HG03442 (cell line): ENCODE measurements around the gene PBRM1.

Experiments used
- ATAC-seq: cut with Tn5 transposase; IDR thresholded peaks from one replicate; pipeline ENCODE4 v1.9.1; 2021; ENCODE audit warnings: mild to moderate bottlenecking, moderate library complexity; ENCODE audit not compliant: unreplicated experiment

PBRM1 gene

DNA sequence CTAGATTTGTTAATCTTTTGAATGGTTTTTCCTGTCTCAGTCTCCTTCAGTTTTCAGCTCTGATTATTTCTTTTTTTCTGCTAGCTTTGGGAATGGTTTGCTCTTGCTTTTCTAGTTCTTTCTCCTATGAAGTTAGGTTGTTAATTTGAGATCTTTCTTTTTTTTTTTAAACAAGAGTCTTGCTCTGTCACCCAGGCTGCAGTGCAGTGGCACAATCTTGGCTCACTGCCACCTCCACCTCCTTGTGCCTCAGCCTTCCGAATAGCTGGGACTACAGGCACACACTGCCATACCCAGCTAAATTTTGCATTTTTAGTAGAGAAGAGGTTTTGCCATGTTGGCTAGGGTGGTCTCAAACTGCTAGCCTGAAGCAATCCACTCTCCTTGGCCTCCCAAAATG is 92.6 kb downstream of the PBRM1 start:
- no peak for ATAC-seq

DNA sequence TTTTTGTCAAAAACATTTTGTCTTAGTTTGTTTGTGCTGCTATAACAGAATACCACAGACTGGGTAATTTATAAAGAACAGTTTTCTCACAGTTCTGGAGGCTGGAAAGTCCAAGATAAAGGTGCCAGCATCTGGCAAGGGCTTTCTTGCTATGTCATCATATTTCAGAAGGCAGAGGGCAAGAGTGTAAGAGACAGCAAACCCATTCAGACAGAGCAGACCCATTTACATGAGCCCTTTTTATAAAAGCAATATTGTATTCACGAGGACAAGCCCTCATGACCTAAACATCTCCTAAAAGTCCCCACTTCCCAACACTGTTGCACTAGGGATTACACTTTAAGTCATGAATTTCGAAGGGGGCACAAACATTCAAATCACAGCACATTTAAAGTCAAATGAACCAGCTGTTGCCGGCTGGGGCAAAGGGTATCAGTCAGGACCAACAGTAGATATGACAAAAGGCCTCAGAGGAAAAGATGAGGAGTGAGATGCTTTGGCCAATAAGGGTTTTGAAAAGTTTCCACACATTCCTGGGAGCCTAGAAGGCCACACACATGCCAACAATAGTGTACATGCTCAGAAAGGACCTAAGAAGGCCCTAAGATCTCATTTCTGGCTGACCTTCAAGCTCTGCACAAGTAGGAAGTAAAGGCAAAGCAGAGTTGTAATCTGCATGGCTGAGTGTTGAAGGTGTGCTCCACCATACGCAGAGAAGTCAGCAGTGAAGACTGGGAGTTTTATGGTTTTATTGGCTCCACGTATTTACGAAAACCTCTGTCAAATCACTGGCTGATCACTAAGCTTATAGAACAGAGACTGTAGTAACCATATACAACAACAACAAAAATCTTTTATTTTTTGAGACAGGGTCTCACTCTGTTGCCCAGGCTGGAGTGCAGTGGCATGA is 111.4 kb downstream of the PBRM1 start:
- ATAC-seq, result no peak

GRCh38 chr3:52572221-52572620 is 113.5 kb downstream of the PBRM1 start:
- no peak for ATAC-seq

DNA sequence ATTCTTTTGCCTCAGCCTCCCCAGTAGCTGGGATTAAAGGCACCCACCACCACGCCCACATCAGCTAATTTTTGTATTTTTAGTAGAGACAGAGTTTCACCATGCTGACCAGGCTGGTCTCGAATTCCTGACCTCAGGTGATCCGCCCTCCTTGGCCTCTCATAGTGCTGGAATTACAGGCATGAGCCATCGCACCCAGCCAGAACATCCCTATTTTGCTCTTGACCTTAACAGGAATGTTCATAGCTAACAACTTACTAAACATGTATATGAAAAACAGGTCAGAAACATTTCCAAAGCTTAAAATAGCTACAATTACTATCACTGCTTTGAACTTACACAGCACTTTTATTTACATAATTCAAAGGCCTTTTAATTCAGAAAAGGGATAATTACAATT is 115.6 kb downstream of the PBRM1 start:
- no peak for ATAC-seq

- ATAC-seq, result no peak
Measured at GRCh38 chr3:52568069-52568468, 117.6 kb downstream of the PBRM1 start.

DNA sequence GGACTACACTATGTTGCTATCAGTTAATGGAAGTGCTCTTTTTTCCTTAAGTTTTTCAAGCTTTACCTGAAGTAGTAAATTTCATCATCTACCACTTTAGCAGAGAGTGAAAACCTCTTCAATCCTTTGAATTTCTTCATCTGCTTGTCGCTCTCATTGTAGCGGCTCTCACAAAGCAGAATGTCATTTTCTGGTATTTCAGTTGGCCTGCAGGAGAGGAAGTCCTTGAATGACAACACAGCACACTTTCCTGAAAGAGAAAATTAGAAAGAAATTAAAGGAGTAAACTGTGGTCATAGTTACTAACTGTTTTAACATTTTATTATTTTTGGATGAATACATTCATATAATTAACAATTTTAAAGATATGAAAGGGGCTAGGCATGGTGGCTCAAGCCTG is 121.7 kb downstream of the PBRM1 start:
- no peak for ATAC-seq

DNA sequence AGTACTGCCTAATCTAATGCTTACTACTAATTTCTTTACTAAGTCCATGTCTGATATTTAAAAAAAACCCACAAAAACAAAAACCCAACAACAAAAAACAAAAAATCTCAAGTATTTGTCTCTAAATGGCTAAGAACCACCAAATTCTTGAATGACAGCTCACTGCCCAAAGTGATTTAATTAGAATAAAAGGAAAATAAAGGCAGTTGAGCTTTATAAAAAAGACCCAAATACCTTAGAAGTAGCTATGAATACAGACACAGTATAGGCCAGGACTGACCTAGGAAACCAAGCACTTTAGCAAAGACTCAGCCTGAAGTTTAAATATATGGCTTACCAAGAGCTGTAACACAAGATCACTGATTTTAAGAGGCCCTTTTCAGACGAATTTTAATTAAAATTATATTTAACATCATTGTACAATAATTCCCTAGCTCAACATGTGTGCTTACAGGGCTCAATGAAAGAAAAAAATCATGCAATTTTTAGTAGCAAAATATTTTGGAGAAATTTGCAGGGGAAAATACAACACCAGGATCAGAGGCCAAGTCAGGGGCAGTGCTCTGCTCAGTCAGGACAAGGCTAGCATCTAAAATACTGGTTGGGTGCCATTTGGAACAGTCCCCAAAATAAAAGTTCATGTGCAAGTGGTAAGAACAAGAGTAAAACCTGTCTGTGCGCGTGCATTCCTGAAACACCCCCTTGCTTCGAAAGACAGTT is 124.5 kb downstream of the PBRM1 start:
- no peak for ATAC-seq

GRCh38 chr3:52558436-52558835 is 127.3 kb downstream of the PBRM1 start:
- ATAC-seq, result no peak

DNA sequence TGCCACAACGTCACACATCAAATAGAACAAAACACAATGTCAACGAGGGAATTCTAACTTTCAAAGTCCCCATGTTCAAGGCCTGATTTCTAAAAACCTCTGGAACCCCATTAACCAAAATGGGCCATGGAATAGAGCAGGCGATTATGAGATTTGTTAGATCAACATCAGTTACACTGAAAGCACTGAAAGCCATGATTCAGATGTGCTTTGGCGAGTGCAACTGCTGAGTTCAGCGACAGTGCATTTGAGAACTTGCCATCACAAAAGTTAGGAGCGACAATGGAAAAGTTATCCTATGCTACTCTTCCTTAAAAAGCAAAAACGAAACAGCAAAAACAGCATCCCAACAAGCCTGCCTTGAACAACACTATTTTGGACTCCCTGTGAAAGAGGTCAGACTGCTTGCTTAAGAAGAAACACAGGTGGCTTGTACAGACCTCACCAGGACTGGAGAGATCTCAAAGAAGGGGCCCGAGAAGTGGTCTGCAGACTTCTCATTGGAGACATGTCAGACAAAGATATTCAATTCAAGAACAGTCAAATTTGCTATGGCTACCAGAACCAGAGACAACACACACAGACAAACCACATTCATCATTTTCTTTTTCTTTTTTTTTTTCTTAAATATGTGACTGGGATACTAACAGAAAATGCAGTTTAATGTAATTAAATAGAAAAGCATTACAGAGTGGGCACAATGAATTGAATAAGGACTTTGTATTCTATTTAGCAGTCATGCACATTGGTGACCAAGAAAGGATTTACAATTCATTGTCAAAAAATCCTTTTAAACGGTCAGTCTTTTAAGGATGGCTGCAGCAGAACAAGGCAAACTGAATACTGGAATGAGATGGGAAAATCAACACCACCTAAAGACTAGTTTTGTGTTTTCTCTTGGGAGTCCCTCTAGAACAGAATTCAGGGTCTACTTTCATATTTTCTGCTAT is 128.4 kb downstream of the PBRM1 start:
- ATAC-seq, result no peak

- ATAC-seq, result no peak
Measured at GRCh38 chr3:52555056-52555455, 130.7 kb downstream of the PBRM1 start.

DNA sequence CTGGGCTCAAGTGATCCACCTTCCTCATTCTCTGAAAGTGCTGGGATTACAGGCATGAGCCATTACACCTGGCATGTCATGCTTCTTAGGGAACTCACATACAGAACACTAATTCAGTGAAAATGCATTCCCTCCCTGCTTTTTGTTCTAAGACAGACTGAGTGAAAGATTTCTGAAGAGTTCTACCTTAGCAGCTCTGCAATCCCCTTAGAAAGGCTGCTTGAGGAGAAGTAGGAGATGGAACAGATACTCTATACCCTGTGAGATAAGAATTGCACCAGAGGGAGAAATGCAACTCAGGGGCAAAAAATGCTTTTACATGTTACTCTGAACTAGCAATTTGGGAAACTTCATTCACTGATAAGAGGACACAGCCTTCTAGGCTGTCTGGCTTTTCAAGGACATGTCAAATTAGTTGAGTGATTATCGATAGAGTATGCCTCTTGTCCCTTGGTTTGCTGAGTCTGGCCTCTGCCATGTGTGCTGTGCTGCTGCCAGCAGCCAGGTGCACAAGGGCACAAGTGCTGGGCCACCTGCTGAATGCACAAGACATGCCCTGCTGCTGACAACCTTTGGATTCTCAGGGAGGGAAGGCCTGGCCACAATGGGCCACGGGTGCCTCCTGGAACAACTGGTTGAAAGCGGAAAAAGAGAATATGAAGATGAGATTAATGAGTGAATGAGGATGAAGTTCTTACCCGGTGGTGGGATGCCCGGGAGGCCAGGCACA is 131.5 kb downstream of the PBRM1 start:
- ATAC-seq, result no peak

- ATAC-seq, result no peak
Measured at GRCh38 chr3:52552089-52552488, 133.6 kb downstream of the PBRM1 start.

- ATAC-seq, result no peak
Measured at GRCh38 chr3:52551118-52551517, 134.6 kb downstream of the PBRM1 start.

GRCh38 chr3:52547143-52547542 is 138.6 kb downstream of the PBRM1 start:
- ATAC-seq, result no peak

DNA sequence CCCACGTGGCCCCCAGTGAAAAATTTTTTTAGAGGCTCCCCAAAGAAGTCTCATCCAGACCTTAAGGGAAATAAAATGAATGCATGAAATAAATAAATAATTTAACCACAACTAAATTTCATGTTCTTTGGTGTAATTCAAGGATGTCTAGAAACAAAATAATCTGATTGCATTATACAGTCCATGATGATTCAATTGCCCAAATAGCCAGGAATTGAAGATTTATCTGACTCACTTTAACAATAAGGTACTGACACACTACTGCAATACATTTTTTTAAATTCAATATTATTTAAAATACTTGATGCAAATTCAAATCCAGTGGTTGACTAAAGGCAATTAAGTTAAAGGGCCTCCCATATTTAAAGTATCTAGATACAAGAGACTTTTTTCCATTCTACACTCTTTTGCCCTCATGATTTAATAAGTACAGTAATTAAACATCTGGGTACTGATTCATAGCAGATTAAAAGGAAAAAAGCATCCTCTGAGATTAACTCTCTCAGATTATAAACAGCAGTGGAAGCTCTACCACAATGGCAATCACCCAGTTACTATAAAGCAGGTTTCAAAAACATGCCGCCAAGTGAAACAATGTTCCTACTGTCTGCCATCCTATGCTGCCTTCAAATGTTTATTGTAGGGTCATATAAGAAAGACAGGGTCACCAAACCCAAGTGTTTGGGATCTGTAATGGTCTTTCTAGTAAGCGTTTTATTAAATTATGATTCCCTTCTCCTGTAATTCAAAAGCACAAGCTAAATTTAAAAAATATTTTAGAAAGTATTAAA is 139.4 kb downstream of the PBRM1 start:
- no peak for ATAC-seq

- no peak for ATAC-seq
Measured at GRCh38 chr3:52544937-52545336, 140.8 kb downstream of the PBRM1 start.

GRCh38 chr3:52541050-52541449 is 144.7 kb downstream of the PBRM1 start:
- ATAC-seq, result no peak

DNA sequence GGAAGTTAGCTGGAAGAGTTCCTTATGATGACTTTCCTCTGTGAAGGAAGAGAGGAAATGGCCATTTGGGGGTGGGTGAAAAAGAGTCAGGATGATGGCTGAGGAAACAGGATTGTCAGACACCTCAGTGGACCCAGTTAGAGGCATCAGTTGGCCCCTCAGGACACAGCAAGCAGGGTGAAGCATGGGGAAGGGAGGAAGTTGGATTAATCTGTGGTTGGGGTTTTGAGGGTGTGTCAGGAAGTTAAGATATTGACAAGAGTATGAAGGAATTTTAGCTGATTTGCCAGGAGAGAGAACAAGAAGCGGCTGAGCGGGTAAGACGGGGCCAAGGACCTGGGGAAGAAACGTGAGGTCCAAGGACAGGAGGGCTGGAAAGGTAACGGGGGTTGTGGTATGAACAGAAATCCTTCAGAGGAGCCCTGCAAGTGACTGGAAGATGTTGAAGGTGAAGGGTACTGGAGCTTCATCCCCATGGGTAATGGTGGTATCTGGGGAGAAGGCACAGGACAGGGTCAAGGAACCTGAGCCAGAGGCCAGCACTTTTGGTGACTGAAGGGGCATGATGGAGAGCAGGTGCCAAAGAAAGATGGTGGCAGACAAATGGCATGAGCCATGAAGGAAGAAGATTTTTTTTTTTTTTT is 146.6 kb downstream of the PBRM1 start:
- no peak for ATAC-seq

GRCh38 chr3:52537726-52538421 is 147.8 kb downstream of the PBRM1 start:
- ATAC-seq, result no peak
